K562 (cell line): Measurements from ENCODE around the gene TMEM59. TPM values are rescaled to one million over a fixed set of nuclear protein-coding genes. Genes with fewer than 3 reads are reported as not detected.

ENCODE experiments used
- ATAC-seq: fragments of 200-7000 bp; cut with Tn5 transposase; 3 replicates; pipeline ENCODE4 v1.9.1; 2020; ENCODE audit warnings: moderate library complexity
- BruUV-seq: library from RNA; stranded (reverse); fragments of 400-500 nt; replicated peaks from 2 replicates; lab custom pipeline; 2021; lab: Mats Ljungman, UMichigan
- CTCF ChIA-PET: fragments of 300-600 bp; formaldehyde crosslinking; extraction: SDS; loops from one replicate; lab custom pipeline; 2021; ENCODE audit warnings: low intra/inter-chr PET ratio; lab: Yijun Ruan, JAX
- POLR2A ChIA-PET: fragments of 300-600, 350-650 bp; sonication (Branson Sonifier 250); formaldehyde crosslinking; extraction: SDS; loops from one replicate; lab custom pipeline; 2021; ENCODE audit warnings: antibody characterized with exemption, inconsistent platforms; lab: Yijun Ruan, JAX
- DNase-seq, 4 experiments: peaks; one replicate each; pipeline versions ENCODE4 v3.0.0 to v3.0.0-alpha.2; 2011 to 2018; ENCODE audit warnings: low spot score in 3 of 4, mixed read lengths in 3 of 4; ENCODE audit errors: extremely low read depth in 1 of 4
- FAIRE-seq: peaks from 2 replicates; lab custom pipeline; 2011; peaks lifted over from hg19 to GRCh38; lab: Jason Lieb, UNC
- H2AFZ ChIP-seq: 2 replicates; pipeline ENCODE4 v1.6.0; 2011; ENCODE audit warnings: low read depth, low read length, control low read depth, inconsistent platforms
- H3K27ac ChIP-seq: fragments of 200-600 bp; 3 replicates; pipeline ENCODE4 v1.8.0; 2011; ENCODE audit warnings: low read depth, mild to moderate bottlenecking, control low read depth, inconsistent platforms, low read length, moderate library complexity, mixed read lengths; ENCODE audit errors: extremely low read depth
- H3K27me3 ChIP-seq, 2 experiments: fragments of 300-600 bp in 1 of 2; 2 replicates in 1 of 2; 3 replicates in 1 of 2; pipeline versions ENCODE4 v1.6.0 to v1.8.0; 2011; ENCODE audit warnings: inconsistent platforms in 2 of 2, low read length in 2 of 2, mild to moderate bottlenecking in 1 of 2, mixed read lengths in 1 of 2, moderate library complexity in 1 of 2; ENCODE audit not compliant: control insufficient read depth in 2 of 2, insufficient read depth in 2 of 2
- H3K36me3 ChIP-seq: fragments of 300-600 bp; 3 replicates; pipeline ENCODE4 v1.8.0; 2011; ENCODE audit warnings: mild to moderate bottlenecking, low read length, inconsistent platforms; ENCODE audit not compliant: control insufficient read depth, insufficient read depth
- H3K4me1 ChIP-seq, 2 experiments: fragments of 200-600 bp in 1 of 2; replicated peaks in 1 of 2; 2 replicates in 1 of 2; 3 replicates in 1 of 2; pipeline versions ENCODE4 v1.5.1 to v1.8.0; 2011; ENCODE audit warnings: inconsistent platforms in 2 of 2, low read length in 2 of 2, mild to moderate bottlenecking in 1 of 2, mixed read lengths in 1 of 2, moderate library complexity in 1 of 2; ENCODE audit not compliant: control insufficient read depth in 2 of 2, insufficient read depth in 2 of 2
- H3K4me2 ChIP-seq: 2 replicates; pipeline ENCODE4 v1.6.1; 2011; ENCODE audit warnings: low read length, control low read depth, inconsistent platforms, mixed read lengths; ENCODE audit not compliant: insufficient read depth
- H3K4me3 ChIP-seq: fragments of 200-600 bp; sonication (generic), shearing (Covaris generic); 2 replicates; pipeline ENCODE4 v1.5.1; 2016; ENCODE audit warnings: control low read depth, inconsistent platforms
- H3K79me2 ChIP-seq: fragments of 200-600 bp; 3 replicates; pipeline ENCODE4 v1.8.0; 2011; ENCODE audit warnings: low read length, inconsistent platforms; ENCODE audit not compliant: control insufficient read depth, insufficient read depth
- H3K9ac ChIP-seq, 2 experiments: 2 replicates each; pipeline versions ENCODE4 v1.6.0 to v1.6.1; 2011; ENCODE audit warnings: low read depth in 2 of 2, low read length in 2 of 2, control low read depth in 1 of 2, inconsistent platforms in 1 of 2, mild to moderate bottlenecking in 1 of 2, mixed read lengths in 1 of 2; ENCODE audit not compliant: insufficient read depth in 1 of 2
- H3K9me1 ChIP-seq: one replicate; pipeline ENCODE4 v1.6.0; 2011; ENCODE audit warnings: inconsistent platforms, mild to moderate bottlenecking, low read length, moderate library complexity; ENCODE audit not compliant: control insufficient read depth, insufficient read depth
- H3K9me3 ChIP-seq: replicated peaks from 2 replicates; pipeline ENCODE4 v1.5.1; 2011; ENCODE audit warnings: low read depth, low read length, inconsistent platforms; ENCODE audit not compliant: control insufficient read depth, insufficient read depth
- H4K20me1 ChIP-seq: replicated peaks from 2 replicates; pipeline ENCODE4 v1.6.1; 2011; ENCODE audit warnings: low read length, inconsistent platforms, mixed read lengths; ENCODE audit not compliant: control insufficient read depth, insufficient read depth
- BMI1 ChIP-seq: fragments of 150-350 bp; IDR thresholded peaks from 2 replicates; pipeline ENCODE4 v1.6.1; 2014; ENCODE audit warnings: low read length
- BRCA1 ChIP-seq, 2 experiments: fragments of 450-650 bp in 1 of 2; sonication (generic) in 1 of 2; formaldehyde crosslinking in 1 of 2; IDR thresholded peaks; 2 replicates each; pipeline versions ENCODE4 v1.5.0 to v1.6.1; 2017 to 2020; ENCODE audit warnings: mild to moderate bottlenecking in 1 of 2, missing genetic modification reagents in 1 of 2
- CHD2 ChIP-seq: IDR thresholded peaks from 2 replicates; pipeline ENCODE4 v1.6.1; 2011; ENCODE audit warnings: low read depth, low read length
- ETS2 ChIP-seq: IDR thresholded peaks from 2 replicates; pipeline ENCODE4 v1.6.1; 2016; ENCODE audit warnings: borderline replicate concordance, missing genetic modification characterization, mild to moderate bottlenecking, moderate library complexity, missing compliant biosample characterization; ENCODE audit not compliant: poor library complexity, severe bottlenecking
- MTA2 ChIP-seq: fragments of 450-650 bp; IDR thresholded peaks from 2 replicates; pipeline ENCODE4 v1.6.1; 2016; ENCODE audit warnings: low read depth
- PHTF2 ChIP-seq: fragments of 250-450 bp; sonication (Bioruptor Pico); IDR thresholded peaks from 2 replicates; pipeline ENCODE4 v1.5.0; 2021; ENCODE audit warnings: mild to moderate bottlenecking
- POLR2A ChIP-seq: fragments of 450-650 bp; conservative IDR thresholded peaks from 2 replicates; pipeline ENCODE4 v1.6.1; 2016
- RBM25 ChIP-seq: fragments of 200-400 bp; formaldehyde crosslinking; IDR thresholded peaks from 2 replicates; pipeline ENCODE4 v1.6.1; 2018; ENCODE audit warnings: low read length, low read depth, moderate library complexity; ENCODE audit not compliant: severe bottlenecking
- SAP30 ChIP-seq: fragments of 200-600 bp; sonication (generic); IDR thresholded peaks from 2 replicates; pipeline ENCODE4 v1.6.1; 2012; ENCODE audit warnings: borderline replicate concordance, low read depth, mild to moderate bottlenecking, moderate library complexity, low read length, control low read depth, inconsistent platforms; ENCODE audit not compliant: insufficient read depth, poor library complexity, severe bottlenecking
- TSC22D4 ChIP-seq: fragments of 450-650 bp; IDR thresholded peaks from 2 replicates; pipeline ENCODE4 v1.6.1; 2016; ENCODE audit warnings: missing genetic modification characterization, missing biosample characterization, control low read depth
- ZEB2 ChIP-seq: fragments of 450-650 bp; IDR thresholded peaks from 2 replicates; pipeline ENCODE4 v1.6.1; 2016
- ZNF408 ChIP-seq: fragments of 250-450 bp; sonication (Bioruptor Pico); IDR thresholded peaks from 2 replicates; pipeline ENCODE4 v1.4.0; 2020; ENCODE audit warnings: low read depth, mild to moderate bottlenecking, moderate library complexity
- ZNF436 ChIP-seq: fragments of 250-450, 450-650 bp; sonication (Bioruptor Pico); formaldehyde crosslinking; IDR thresholded peaks from 2 replicates; pipeline ENCODE4 v1.7.0; 2020; ENCODE audit warnings: mild to moderate bottlenecking
- ZSCAN29 ChIP-seq: fragments of 450-650 bp; IDR thresholded peaks from 2 replicates; pipeline ENCODE4 v1.6.1; 2017
- WGBS: fragments of 100-300 bp; shearing (Covaris generic); methylation state at CpG from one replicate; pipeline ENCODE4 v1.1.6; 2016; ENCODE audit warnings: low coverage, mixed read lengths; ENCODE audit not compliant: insufficient coverage; ENCODE audit errors: missing lambda C conversion rate; 5-methylcytosine and 5-hydroxymethylcytosine counted together
- in situ Hi-C: fragments of 300-500 bp; cut with MboI; formaldehyde crosslinking; loops from 4 replicates; pipeline ENCODE4 v1.15.0; 2018; ENCODE audit warnings: inconsistent platforms, mixed read lengths
- intact Hi-C: fragments of 100-400 bp; cut with micrococcal nuclease; formaldehyde crosslinking; loops from 2 replicates; pipeline ENCODE4 v1.14.2; 2022
- polyA plus RNA-seq, 8 experiments: library from polyadenylated mRNA; depleted of rRNA in 4 of 8; stranded (reverse) in 5 of 8; unstranded in 3 of 8; fragments of >200 nt; fragmentation: Nextera tagmentation in 2 of 8; fragmentation: Illumina TruSeq in 1 of 8; extraction: Ambion mirVana in 2 of 8; extraction: Trizol in 1 of 8; gene quantifications; 2 replicates each; pipeline versions ENCODE4 v1.2.1 to v1.2.3, GENCODE V29; 2011 to 2014; ENCODE audit warnings: inconsistent platforms in 1 of 8, missing spikeins in 1 of 8
- total RNA-seq, 7 experiments: library from RNA; depleted of rRNA in 6 of 7; stranded (reverse); fragments of >200 nt in 6 of 7; fragmentation: Illumina TruSeq in 2 of 7; extraction: Trizol in 2 of 7; gene quantifications; 2 replicates each; pipeline versions ENCODE4 v1.2.1 to v1.2.3, GENCODE V29; 2011 to 2021; ENCODE audit warnings: low replicate concordance in 1 of 7
- TF ChIP-seq, protein P1 (sequence below): fragments of 200-800 bp; sonication (Bioruptor generic); IDR thresholded peaks from 2 replicates; pipeline ENCODE4 v1.6.1; 2017; ENCODE audit warnings: missing genetic modification characterization, missing compliant biosample characterization
- TF ChIP-seq, protein P2 (sequence below): fragments of 450-650 bp; IDR thresholded peaks from 2 replicates; pipeline ENCODE4 v1.6.1; 2017; ENCODE audit warnings: mild to moderate bottlenecking, moderate library complexity
- TF ChIP-seq, protein P3 (sequence below): fragments of 250-450 bp; sonication (Bioruptor Pico); IDR thresholded peaks from 2 replicates; pipeline ENCODE4 v1.4.0; 2020; ENCODE audit warnings: mild to moderate bottlenecking, moderate library complexity

The TMEM59 gene
- total and polyA plus RNA-seq, 9 of the 15 experiments (the other 6 are each of a cell fraction or from before 2014, with no cell fraction given), result 93.1 to 316 (median 151) TPM

DNA sequence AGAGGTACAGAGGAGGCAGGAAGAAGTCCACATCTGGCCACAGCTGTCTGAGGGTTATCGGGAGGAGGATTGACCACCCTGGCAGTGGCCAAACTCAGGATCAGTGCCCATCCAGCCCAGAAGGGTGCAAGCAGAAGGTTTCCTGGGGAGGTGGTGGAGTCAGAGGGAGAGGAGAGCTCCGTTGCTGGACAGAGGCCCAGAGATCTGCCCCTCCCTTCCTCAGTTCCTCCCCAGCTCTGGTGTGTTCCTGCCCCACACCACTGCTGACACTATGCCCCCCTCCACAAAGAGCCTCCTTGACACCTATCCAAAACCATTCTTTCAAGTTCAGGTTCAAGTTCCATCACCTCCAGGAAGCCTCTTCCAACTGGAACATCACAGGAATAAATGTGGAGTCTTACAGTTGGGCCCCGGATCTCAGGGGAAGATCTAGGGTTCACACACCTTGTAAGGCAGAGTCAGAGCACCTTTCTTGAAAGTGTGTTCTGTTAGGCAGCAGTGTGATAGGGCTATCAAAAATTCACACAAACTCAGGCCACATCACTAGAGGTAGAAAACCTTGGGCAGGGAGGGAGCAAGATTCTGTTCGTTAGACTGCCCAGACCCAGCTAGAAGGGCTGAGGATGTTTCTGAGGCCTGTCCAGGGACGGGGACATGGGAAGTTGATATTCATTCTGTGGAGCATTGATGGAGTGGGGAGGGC is 42.4 kb downstream of the TMEM59 start:
- no peaks in the 10 kb centered on the region for H3K9me1 ChIP-seq
- no peak overlapping the region for H3K27ac ChIP-seq
- no peak for FAIRE-seq
- peaks cover 55 to 83% of the 10 kb centered on the region in 2 experiments for H3K27me3 ChIP-seq
- no peak overlapping the region for H2AFZ ChIP-seq
- ATAC-seq, result no peak
- in situ Hi-C loops, result no loop called here
- H3K9me3 ChIP-seq, result no peaks in the 10 kb centered on the region
- H3K36me3 ChIP-seq, result no peaks in the 10 kb centered on the region
- POLR2A ChIA-PET, result interaction anchor here (0.7 kb wide), 1 partner anchor 44 kb away, joined by 3 read pairs; no protein-coding TSS in a partner anchor
- H3K9ac ChIP-seq, result 0 out of 4 replicates have a peak overlapping the region, but pooled peaks of 1 of the 2 experiments have one; percentile 49
- H3K4me3 ChIP-seq, result no peak overlapping the region
- H3K79me2 ChIP-seq, result no peaks in the 10 kb centered on the region
- no TSS peak for BruUV-seq
- H3K4me2 ChIP-seq, result no peak overlapping the region
- H4K20me1 ChIP-seq, result 0 out of 2 replicates have a peak, but pooled peaks cover 11% of the 10 kb centered on the region
- DNase-seq, result no peak
- 0% methylated on average over 4 of the region's 5 CpGs for WGBS
- CTCF ChIA-PET, result no interaction called here
- intact Hi-C loops, result no loop called here
- H3K4me1 ChIP-seq, result peaks cover 0 to 6% of the 10 kb centered on the region in 2 experiments; a peak in 1 of 5 replicates
- TF ChIP-seq MTA2 (no peak), POLR2A (no peak), CHD2 (no peak), TSC22D4 (tag) (no peak), ZSCAN29 (no peak), SAP30 (no peak), ZNF408 (CRISPR knock-in tag) (no peak), ZNF436 (CRISPR knock-in tag) (no peak), ETS2 (tag) (no peak), ZEB2 (no peak), PHTF2 (no peak), BRCA1 (IDR thresholded peaks at IDR 0.05) (no peak), BRCA1 (CRISPR knock-in tag; IDR thresholded peaks at IDR 0.05) (no peak), BMI1 (no peak), RBM25 (no peak)
- TF ChIP-seq, protein P1, sequence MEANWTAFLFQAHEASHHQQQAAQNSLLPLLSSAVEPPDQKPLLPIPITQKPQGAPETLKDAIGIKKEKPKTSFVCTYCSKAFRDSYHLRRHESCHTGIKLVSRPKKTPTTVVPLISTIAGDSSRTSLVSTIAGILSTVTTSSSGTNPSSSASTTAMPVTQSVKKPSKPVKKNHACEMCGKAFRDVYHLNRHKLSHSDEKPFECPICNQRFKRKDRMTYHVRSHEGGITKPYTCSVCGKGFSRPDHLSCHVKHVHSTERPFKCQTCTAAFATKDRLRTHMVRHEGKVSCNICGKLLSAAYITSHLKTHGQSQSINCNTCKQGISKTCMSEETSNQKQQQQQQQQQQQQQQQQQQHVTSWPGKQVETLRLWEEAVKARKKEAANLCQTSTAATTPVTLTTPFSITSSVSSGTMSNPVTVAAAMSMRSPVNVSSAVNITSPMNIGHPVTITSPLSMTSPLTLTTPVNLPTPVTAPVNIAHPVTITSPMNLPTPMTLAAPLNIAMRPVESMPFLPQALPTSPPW (CRISPR knock-in tag), result no peak
- TF ChIP-seq, protein P2, sequence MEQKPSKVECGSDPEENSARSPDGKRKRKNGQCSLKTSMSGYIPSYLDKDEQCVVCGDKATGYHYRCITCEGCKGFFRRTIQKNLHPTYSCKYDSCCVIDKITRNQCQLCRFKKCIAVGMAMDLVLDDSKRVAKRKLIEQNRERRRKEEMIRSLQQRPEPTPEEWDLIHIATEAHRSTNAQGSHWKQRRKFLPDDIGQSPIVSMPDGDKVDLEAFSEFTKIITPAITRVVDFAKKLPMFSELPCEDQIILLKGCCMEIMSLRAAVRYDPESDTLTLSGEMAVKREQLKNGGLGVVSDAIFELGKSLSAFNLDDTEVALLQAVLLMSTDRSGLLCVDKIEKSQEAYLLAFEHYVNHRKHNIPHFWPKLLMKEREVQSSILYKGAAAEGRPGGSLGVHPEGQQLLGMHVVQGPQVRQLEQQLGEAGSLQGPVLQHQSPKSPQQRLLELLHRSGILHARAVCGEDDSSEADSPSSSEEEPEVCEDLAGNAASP, result no peak
- TF ChIP-seq, protein P3, sequence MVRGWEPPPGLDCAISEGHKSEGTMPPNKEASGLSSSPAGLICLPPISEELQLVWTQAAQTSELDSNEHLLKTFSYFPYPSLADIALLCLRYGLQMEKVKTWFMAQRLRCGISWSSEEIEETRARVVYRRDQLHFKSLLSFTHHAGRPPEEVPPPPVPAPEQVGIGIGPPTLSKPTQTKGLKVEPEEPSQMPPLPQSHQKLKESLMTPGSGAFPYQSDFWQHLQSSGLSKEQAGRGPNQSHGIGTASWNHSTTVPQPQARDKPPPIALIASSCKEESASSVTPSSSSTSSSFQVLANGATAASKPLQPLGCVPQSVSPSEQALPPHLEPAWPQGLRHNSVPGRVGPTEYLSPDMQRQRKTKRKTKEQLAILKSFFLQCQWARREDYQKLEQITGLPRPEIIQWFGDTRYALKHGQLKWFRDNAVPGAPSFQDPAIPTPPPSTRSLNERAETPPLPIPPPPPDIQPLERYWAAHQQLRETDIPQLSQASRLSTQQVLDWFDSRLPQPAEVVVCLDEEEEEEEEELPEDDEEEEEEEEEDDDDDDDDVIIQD (CRISPR knock-in tag), result no peak
